GM12878 (cell line): ENCODE data around the gene NFAM1. TPM values are rescaled to one million over a fixed set of nuclear protein-coding genes. Genes with fewer than 3 reads are reported as not detected.

Source experiments
- CBX3 ChIP-seq: fragments of 200-600 bp; sonication (generic); IDR thresholded peaks from 2 replicates; pipeline ENCODE4 v1.6.1; 2016; ENCODE audit warnings: low read depth, borderline replicate concordance
- EGR1 ChIP-seq, 2 experiments: IDR thresholded peaks; 1 replicate in 1 of 2; 2 replicates in 1 of 2; pipeline ENCODE4 v1.6.1; 2011 to 2012; ENCODE audit warnings: low read depth in 2 of 2, low read length in 2 of 2, borderline replicate concordance in 1 of 2, mild to moderate bottlenecking in 1 of 2, moderate library complexity in 1 of 2
- JUND ChIP-seq: IDR thresholded peaks from 2 replicates; pipeline ENCODE4 v1.6.1; 2012; ENCODE audit warnings: low read depth, mild to moderate bottlenecking, low read length, improper control_type of control experiment, moderate library complexity
- NFYA ChIP-seq: IDR thresholded peaks from 2 replicates; pipeline ENCODE4 v1.6.1; 2011; ENCODE audit warnings: low read depth, mild to moderate bottlenecking, low read length, improper control_type of control experiment, borderline replicate concordance
- RUNX3 ChIP-seq: IDR thresholded peaks from 2 replicates; pipeline ENCODE4 v1.6.1; 2012; ENCODE audit warnings: low read length, inconsistent platforms
- SMARCA5 ChIP-seq: fragments of 450-650 bp; IDR thresholded peaks from 2 replicates; pipeline ENCODE4 v1.6.1; 2017; ENCODE audit warnings: mild to moderate bottlenecking
- YY1 ChIP-seq: IDR thresholded peaks from 2 replicates; pipeline ENCODE4 v1.6.1; 2011; ENCODE audit warnings: low read depth, mild to moderate bottlenecking, low read length
- ZNF24 ChIP-seq: fragments of 450-650 bp; IDR thresholded peaks from 2 replicates; pipeline ENCODE4 v1.6.1; 2017; ENCODE audit warnings: antibody characterized with exemption, mild to moderate bottlenecking
- ZNF687 ChIP-seq: fragments of 450-650 bp; IDR thresholded peaks from 2 replicates; pipeline ENCODE4 v1.6.1; 2017; ENCODE audit warnings: mild to moderate bottlenecking, moderate library complexity
- polyA plus RNA-seq, 11 experiments: library from polyadenylated mRNA; depleted of rRNA in 4 of 11; unstranded in 6 of 11; stranded (reverse) in 5 of 11; fragments of >200 nt; fragmentation: Nextera tagmentation in 4 of 11; fragmentation: Illumina TruSeq in 1 of 11; extraction: Ambion mirVana in 4 of 11; extraction: Trizol in 1 of 11; gene quantifications; 1 replicate in 1 of 11; 2 replicates in 10 of 11; pipeline versions ENCODE4 v1.2.1 to v1.2.3, GENCODE V29; 2011 to 2016; ENCODE audit warnings: inconsistent platforms in 2 of 11, missing spikeins in 2 of 11, low read depth in 1 of 11
- total RNA-seq, 4 experiments: library from RNA; depleted of rRNA in 3 of 4; stranded (reverse); fragments of >200 nt in 3 of 4; fragmentation: Illumina TruSeq in 1 of 4; extraction: Trizol in 1 of 4; gene quantifications; 2 replicates each; pipeline versions ENCODE4 v1.2.1 to v1.2.3, GENCODE V29; 2013 to 2021

Gene NFAM1
- total and polyA plus RNA-seq, 10 of the 15 experiments (the other 5 are each of a cell fraction or from before 2014, with no cell fraction given), result 0.13 to 1.3 (median 0.24) TPM; not detected in 3

GRCh38 chr22:42473484-42474193, 41.4 kb upstream of the NFAM1 start (continued):
- TF ChIP-seq NFYA, result no peak
- no peak for TF ChIP-seq EGR1 (IDR thresholded peaks at IDR 0.05; ENCODE audit: borderline replicate concordance in 1 of 2, low read depth in 2 of 2, low read length in 2 of 2)
- no peak for TF ChIP-seq ZNF687
- no peak for TF ChIP-seq JUND
- TF ChIP-seq ZNF24, result no peak
- 0 out of 2 replicates have a peak, but pooled peaks have one; percentile 10 for TF ChIP-seq RUNX3
- no peak for TF ChIP-seq YY1
- no peak for TF ChIP-seq SMARCA5
- no peak for TF ChIP-seq CBX3
